Endothelial cell of umbilical vein (primary cell): ENCODE measurements around the gene BRAT1. TPM values are rescaled to one million over a fixed set of nuclear protein-coding genes. Genes with fewer than 3 reads are reported as not detected.

Source experiments
- BruUV-seq: library from RNA; stranded (reverse); fragments of 400-500 nt; replicated peaks from 2 replicates; lab custom pipeline; 2021; lab: Mats Ljungman, UMichigan
- CTCF ChIA-PET: fragments of 300-600, 350-600 bp; sonication (Branson Sonifier 250); formaldehyde crosslinking; loops from one replicate; lab custom pipeline; 2021; ENCODE audit warnings: antibody characterized with exemption, inconsistent platforms; lab: Charles Lee
- POLR2A ChIA-PET: fragments of 300-600, 350-600 bp; sonication (Branson Sonifier 250); formaldehyde crosslinking; loops from one replicate; lab custom pipeline; 2021; ENCODE audit warnings: antibody characterized with exemption, inconsistent platforms; lab: Charles Lee
- DNase-seq: peaks from one replicate; pipeline ENCODE4 v3.0.0-alpha.2; 2011; ENCODE audit warnings: low read depth, low spot score
- FAIRE-seq: peaks from 2 replicates; lab custom pipeline; 2011; peaks lifted over from hg19 to GRCh38; lab: Jason Lieb, UNC
- H2AFZ ChIP-seq: 2 replicates; pipeline ENCODE4 v1.6.0; 2012; ENCODE audit warnings: low read depth, low read length, control low read depth, inconsistent platforms
- H3K27ac ChIP-seq: 2 replicates; pipeline ENCODE4 v1.5.1; 2011; ENCODE audit warnings: low read depth, mild to moderate bottlenecking, control low read depth, low read length, moderate library complexity; ENCODE audit not compliant: insufficient read depth
- H3K27me3 ChIP-seq, 2 experiments: 2 replicates each; pipeline versions ENCODE4 v1.6.0 to v1.6.1; 2011; ENCODE audit warnings: low read length in 2 of 2, mixed read lengths in 1 of 2; ENCODE audit not compliant: control insufficient read depth in 2 of 2, insufficient read depth in 2 of 2
- H3K36me3 ChIP-seq, 2 experiments: 2 replicates in 1 of 2; 3 replicates in 1 of 2; pipeline ENCODE4 v1.5.1; 2011; ENCODE audit warnings: low read length in 2 of 2, mild to moderate bottlenecking in 1 of 2, moderate library complexity in 1 of 2; ENCODE audit not compliant: control insufficient read depth in 2 of 2, insufficient read depth in 2 of 2; ENCODE audit errors: extremely low read depth in 1 of 2
- H3K4me1 ChIP-seq: 3 replicates; pipeline ENCODE4 v1.5.1; 2011; ENCODE audit warnings: mild to moderate bottlenecking, low read length; ENCODE audit not compliant: control insufficient read depth, insufficient read depth; ENCODE audit errors: extremely low read depth
- H3K4me2 ChIP-seq: 2 replicates; pipeline ENCODE4 v1.6.1; 2011; ENCODE audit warnings: low read length, control low read depth, mixed read lengths; ENCODE audit not compliant: insufficient read depth
- H3K4me3 ChIP-seq, 3 experiments: fragments of 200-600 bp in 1 of 3; sonication (generic), shearing (Covaris generic) in 1 of 3; replicated peaks in 1 of 3; 2 replicates each; pipeline ENCODE4 v1.5.1; 2011 to 2016; ENCODE audit warnings: control low read depth in 3 of 3, low read length in 3 of 3, mild to moderate bottlenecking in 2 of 3, inconsistent platforms in 1 of 3, low read depth in 1 of 3, moderate library complexity in 1 of 3; ENCODE audit not compliant: insufficient read depth in 1 of 3
- H3K79me2 ChIP-seq: 2 replicates; pipeline ENCODE4 v1.6.0; 2012; ENCODE audit warnings: low read length, inconsistent platforms; ENCODE audit not compliant: control insufficient read depth, insufficient read depth
- H3K9ac ChIP-seq: replicated peaks from 2 replicates; pipeline ENCODE3; 2011; ENCODE audit warnings: low read length, control low read depth; ENCODE audit not compliant: insufficient read depth; ENCODE audit errors: extremely low read depth
- H3K9me1 ChIP-seq: replicated peaks from 3 replicates; pipeline ENCODE4 v1.6.0; 2011; ENCODE audit warnings: mild to moderate bottlenecking, low read length; ENCODE audit not compliant: control insufficient read depth, insufficient read depth; ENCODE audit errors: extremely low read depth
- H3K9me3 ChIP-seq: replicated peaks from 2 replicates; pipeline ENCODE4 v1.5.1; 2012; ENCODE audit warnings: low read length, inconsistent platforms; ENCODE audit not compliant: control insufficient read depth, insufficient read depth
- H4K20me1 ChIP-seq: replicated peaks from 2 replicates; pipeline ENCODE3; 2011; ENCODE audit warnings: mild to moderate bottlenecking, low read length; ENCODE audit not compliant: control insufficient read depth, insufficient read depth; ENCODE audit errors: extremely low read depth
- CTCF ChIP-seq, 2 donors: IDR thresholded peaks; 1 replicate in 1 of 2; 2 replicates in 1 of 2; pipeline ENCODE4 v1.5.1; 2011; ENCODE audit warnings: low read length in 2 of 2, mild to moderate bottlenecking in 2 of 2, moderate library complexity in 2 of 2, control low read depth in 1 of 2, inconsistent platforms in 1 of 2, low read depth in 1 of 2; ENCODE audit not compliant: insufficient read depth in 1 of 2; ENCODE audit errors: extremely low read depth in 1 of 2
- EZH2 ChIP-seq: IDR thresholded peaks from 2 replicates; pipeline ENCODE4 v1.6.1; 2012; ENCODE audit warnings: borderline replicate concordance, low read depth, mild to moderate bottlenecking, moderate library complexity, low read length, inconsistent platforms; ENCODE audit not compliant: severe bottlenecking
- FOS ChIP-seq: IDR thresholded peaks from 2 replicates; pipeline ENCODE4 v1.6.1; 2011; ENCODE audit warnings: mild to moderate bottlenecking, low read length, moderate library complexity, borderline replicate concordance; ENCODE audit not compliant: insufficient read depth
- GATA2 ChIP-seq: IDR thresholded peaks from 2 replicates; pipeline ENCODE4 v1.7.0; 2011; ENCODE audit warnings: low read depth, mild to moderate bottlenecking, moderate library complexity, mixed read lengths, low read length; ENCODE audit not compliant: insufficient read length, insufficient read depth
- JUN ChIP-seq: IDR thresholded peaks from 2 replicates; pipeline ENCODE4 v1.6.1; 2011; ENCODE audit warnings: borderline replicate concordance, low read depth; ENCODE audit not compliant: insufficient read length, insufficient read depth
- MYC ChIP-seq: IDR thresholded peaks from one replicate; pipeline ENCODE4 v1.6.1; 2011; ENCODE audit warnings: mild to moderate bottlenecking, low read depth, low read length
- POLR2A ChIP-seq: IDR thresholded peaks from 2 replicates; pipeline ENCODE4 v1.6.1; 2012; ENCODE audit warnings: low read depth, mild to moderate bottlenecking, control low read depth, low read length
- POLR2AphosphoS5 ChIP-seq: IDR thresholded peaks from 2 replicates; pipeline ENCODE4 v1.6.1; 2012; ENCODE audit warnings: low read depth, mild to moderate bottlenecking, control low read depth, low read length, moderate library complexity; ENCODE audit not compliant: insufficient read depth
- dilution Hi-C: fragments of 300-500 bp; cut with MboI; formaldehyde crosslinking; loops from one replicate; pipeline ENCODE4 v1.15.0; 2019; ENCODE audit warnings: low sequenced_read_pairs; ENCODE audit not compliant: extremely low pct_ligation_motif_present
- intact Hi-C: fragments of 100-400 bp; cut with micrococcal nuclease; formaldehyde crosslinking; loops from one replicate; pipeline ENCODE4 v1.10.0; 2022
- polyA plus RNA-seq, 4 experiments: library from polyadenylated mRNA; depleted of rRNA in 3 of 4; stranded (reverse) in 3 of 4; unstranded in 1 of 4; fragments of >200 nt; gene quantifications; 2 replicates each; pipeline versions ENCODE4 v1.2.1 to v1.2.3, GENCODE V29; 2011 to 2012; ENCODE audit warnings: missing spikeins in 1 of 4
- total RNA-seq: library from RNA; stranded (reverse); gene quantifications from 2 replicates; pipeline ENCODE4 v1.2.3, GENCODE V29; 2021
- TF ChIP-seq, protein P1 (sequence below): IDR thresholded peaks from 2 replicates; pipeline ENCODE4 v1.6.1; 2011; ENCODE audit not compliant: insufficient read depth, insufficient read length

BRAT1 gene
- total and polyA plus RNA-seq, 2 donors (not counting 3 experiments of a cell fraction or from before 2014, with no cell fraction given) = 31.1 to 31.6 TPM

DNA sequence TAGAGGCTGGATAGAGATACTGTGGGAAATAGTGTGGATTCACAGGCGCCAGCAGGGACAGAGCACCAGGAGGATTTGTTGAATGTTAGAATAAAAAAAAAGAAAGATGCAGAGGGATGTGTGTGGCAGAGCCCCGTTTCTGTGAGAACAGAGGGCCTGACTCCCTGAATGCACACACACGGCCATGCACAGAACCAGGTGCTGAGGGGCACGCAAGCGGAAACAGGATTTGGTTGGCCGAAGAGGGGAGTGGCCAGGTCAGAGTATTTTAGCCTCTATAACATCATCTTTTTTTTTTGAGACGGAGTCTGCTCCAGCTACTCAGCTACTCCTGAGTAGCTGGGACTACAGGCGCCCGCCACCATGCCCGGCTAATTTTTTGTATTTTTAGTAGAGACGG is 25.3 kb upstream of the BRAT1 start:
- dilution Hi-C loops = no loop called here
- no peak overlapping the region for H3K27ac ChIP-seq
- peaks cover 0 to 3% of the 10 kb centered on the region in 2 experiments for H3K36me3 ChIP-seq
- H3K9ac ChIP-seq = no peak overlapping the region
- H3K4me2 ChIP-seq = no peak overlapping the region
- intact Hi-C loops = no loop called here
- FAIRE-seq (no peak), DNase-seq (no peak)
- H3K9me1 ChIP-seq = no peaks in the 10 kb centered on the region
- H3K79me2 ChIP-seq = no peaks in the 10 kb centered on the region
- no TSS peak for BruUV-seq
- H3K27me3 ChIP-seq = no peaks in the 10 kb centered on the region
- no peak overlapping the region for H2AFZ ChIP-seq
- no peak overlapping the region for H3K4me3 ChIP-seq
- no peaks in the 10 kb centered on the region for H3K4me1 ChIP-seq
- POLR2A ChIA-PET = no interaction called here
- TF ChIP-seq EZH2 (no peak), GATA2 (no peak), CTCF (IDR thresholded peaks at IDR 0.05; ENCODE audit: extremely low read depth in 1 of 2, insufficient read depth in 1 of 2, low read depth in 1 of 2, low read length in 2 of 2) (no peak), POLR2A (no peak), FOS (no peak), JUN (no peak), POLR2AphosphoS5 (no peak), MYC (no peak)
- TF ChIP-seq, protein P1, sequence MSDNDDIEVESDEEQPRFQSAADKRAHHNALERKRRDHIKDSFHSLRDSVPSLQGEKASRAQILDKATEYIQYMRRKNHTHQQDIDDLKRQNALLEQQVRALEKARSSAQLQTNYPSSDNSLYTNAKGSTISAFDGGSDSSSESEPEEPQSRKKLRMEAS = no peak
- H3K9me3 ChIP-seq = no peaks in the 10 kb centered on the region
- CTCF ChIA-PET = no interaction called here
- no peaks in the 10 kb centered on the region for H4K20me1 ChIP-seq
